Endometrial microvascular endothelial cells (primary cell): ENCODE measurements around the gene TEAD2. TPM values are rescaled to one million over a fixed set of nuclear protein-coding genes. Genes with fewer than 3 reads are reported as not detected.
"Not testable (repeated sequence)": the region's sequence is repeated elsewhere in the genome, so short reads cannot be mapped to it uniquely, and the experiment has no call there.

Source experiments
- in situ Hi-C: cut with HindIII; loops from 2 replicates; pipeline ENCODE4 v1.10.0; 2017; ENCODE audit warnings: low sequenced_read_pairs, low pct_unique_long_range_greater_than_20kb; ENCODE audit errors: inconsistent ontology term
- total RNA-seq: library from RNA; depleted of rRNA; stranded (reverse); fragments of >200 nt; gene quantifications from one replicate; pipeline ENCODE4 v1.2.3, GENCODE V29; 2015; ENCODE audit errors: inconsistent ontology term

TEAD2 gene
- total RNA-seq, 1 donor from 2014 or later: 86.6 TPM

- in situ Hi-C loops: no loop called here
Measured at GRCh38 chr19:49390131-49390928, 28.1 kb upstream of the TEAD2 start.

GRCh38 chr19:49389406-49389805, 27.2 kb upstream of the TEAD2 start:
- in situ Hi-C loops: no loop called here

GRCh38 chr19:49387936-49388372, 25.7 kb upstream of the TEAD2 start, which contains the start of gene KASH5:
Gene KASH5 (plus strand): TSS chr19:49388249. CDS start chr19:49390884, 2,635 bp downstream.
- in situ Hi-C loops: no loop called here

- in situ Hi-C loops: no loop called here
Measured at GRCh38 chr19:49383599-49383998, 21.4 kb upstream of the TEAD2 start.

- in situ Hi-C loops: no loop called here
Measured at GRCh38 chr19:49382639-49383038, 20.4 kb upstream of the TEAD2 start.

- in situ Hi-C loops: no loop called here
Measured at GRCh38 chr19:49380391-49380790, 18.2 kb upstream of the TEAD2 start.

GRCh38 chr19:49378512-49378911, 16.3 kb upstream of the TEAD2 start:
- in situ Hi-C loops: no loop called here

GRCh38 chr19:49374665-49375434, 12.6 kb upstream of the TEAD2 start:
- in situ Hi-C loops: no loop called here

- in situ Hi-C loops: not testable (repeated sequence)
Measured at GRCh38 chr19:49373174-49373573, 11.0 kb upstream of the TEAD2 start.

- in situ Hi-C loops: no loop called here
Measured at GRCh38 chr19:49371184-49371583, 9.0 kb upstream of the TEAD2 start.

GRCh38 chr19:49368711-49369358, 6.6 kb upstream of the TEAD2 start:
- in situ Hi-C loops: no loop called here

GRCh38 chr19:49366110-49366509, 3.9 kb upstream of the TEAD2 start:
- in situ Hi-C loops: no loop called here

GRCh38 chr19:49364083-49364737, 2.0 kb upstream of the TEAD2 start:
- in situ Hi-C loops: no loop called here

GRCh38 chr19:49363268-49364082, 1.3 kb upstream of the TEAD2 start, which contains the start of gene DKKL1:
Gene DKKL1 (plus strand): TSS chr19:49363877. CDS start chr19:49363999, 122 bp downstream.
- in situ Hi-C loops: no loop called here

GRCh38 chr19:49362929-49363267, 682 bp upstream of the TEAD2 start:
- in situ Hi-C loops: no loop called here

GRCh38 chr19:49361438-49362047, 673 bp downstream of the TEAD2 start:
- in situ Hi-C loops: no loop called here

- in situ Hi-C loops: no loop called here
Measured at GRCh38 chr19:49359851-49360820, 2.1 kb downstream of the TEAD2 start.
